Measurements from ENCODE around the gene STARD3. TPM values are rescaled to one million over a fixed set of nuclear protein-coding genes. Genes with fewer than 3 reads are reported as not detected.

STARD3 gene
- total RNA-seq, 6 experiments from 2014 or later, result 44.0 to 52.3 (median 46.3) TPM

DNA sequence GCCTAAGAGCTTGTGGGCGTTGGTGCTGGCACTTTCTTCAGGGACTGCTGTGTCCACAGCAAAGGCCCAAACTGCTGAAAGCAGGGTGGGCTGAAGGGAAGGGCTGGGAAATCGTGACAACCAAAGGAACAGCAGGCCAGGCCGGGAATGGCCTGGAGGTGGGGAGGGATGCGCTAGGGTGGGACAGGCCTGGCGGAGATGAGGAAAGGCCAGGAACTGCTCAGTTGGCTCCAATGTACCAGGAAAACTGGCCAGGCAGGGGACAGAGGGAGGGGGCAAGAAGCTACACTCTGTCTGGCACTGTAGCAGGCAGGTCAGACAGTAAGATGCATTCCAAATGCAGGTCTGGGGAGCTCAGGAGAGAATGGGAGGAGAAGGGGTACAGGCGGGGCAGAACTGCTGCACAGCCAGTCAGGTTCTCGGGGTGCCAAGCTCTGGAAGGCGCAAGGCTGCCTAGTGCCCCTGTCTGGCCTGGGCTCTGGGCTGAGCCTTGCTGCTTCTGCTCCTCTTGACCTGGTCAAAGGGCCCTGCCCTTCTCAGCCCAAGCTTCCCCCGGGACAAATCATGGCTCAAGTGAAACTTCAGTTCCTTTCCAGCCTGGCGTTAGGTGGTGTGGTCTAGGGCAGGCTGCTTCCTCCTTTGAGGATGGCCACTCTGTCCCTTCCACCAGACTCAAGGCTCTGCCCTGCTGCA is 38.6 kb downstream of the STARD3 start:
- Mint-ChIP-seq H3K36me3 (ENCODE audit: low read depth) (no peaks in the 10 kb centered on the region), H3K27ac (no peak overlapping the region), H3K4me1 (ENCODE audit: low read depth) (peaks cover 9% of the 10 kb centered on the region; the same call in 1 of the 2 replicates), H3K9me3 (no peaks in the 10 kb centered on the region), H3K4me3 (no peak overlapping the region), H3K27me3 (ENCODE audit: insufficient read depth) (peaks cover 18% of the 10 kb centered on the region)
- DNase-seq, result no peak
- TF ChIP-seq, protein P1, sequence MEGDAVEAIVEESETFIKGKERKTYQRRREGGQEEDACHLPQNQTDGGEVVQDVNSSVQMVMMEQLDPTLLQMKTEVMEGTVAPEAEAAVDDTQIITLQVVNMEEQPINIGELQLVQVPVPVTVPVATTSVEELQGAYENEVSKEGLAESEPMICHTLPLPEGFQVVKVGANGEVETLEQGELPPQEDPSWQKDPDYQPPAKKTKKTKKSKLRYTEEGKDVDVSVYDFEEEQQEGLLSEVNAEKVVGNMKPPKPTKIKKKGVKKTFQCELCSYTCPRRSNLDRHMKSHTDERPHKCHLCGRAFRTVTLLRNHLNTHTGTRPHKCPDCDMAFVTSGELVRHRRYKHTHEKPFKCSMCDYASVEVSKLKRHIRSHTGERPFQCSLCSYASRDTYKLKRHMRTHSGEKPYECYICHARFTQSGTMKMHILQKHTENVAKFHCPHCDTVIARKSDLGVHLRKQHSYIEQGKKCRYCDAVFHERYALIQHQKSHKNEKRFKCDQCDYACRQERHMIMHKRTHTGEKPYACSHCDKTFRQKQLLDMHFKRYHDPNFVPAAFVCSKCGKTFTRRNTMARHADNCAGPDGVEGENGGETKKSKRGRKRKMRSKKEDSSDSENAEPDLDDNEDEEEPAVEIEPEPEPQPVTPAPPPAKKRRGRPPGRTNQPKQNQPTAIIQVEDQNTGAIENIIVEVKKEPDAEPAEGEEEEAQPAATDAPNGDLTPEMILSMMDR (IDR thresholded peaks at IDR 0.05), result no peak

DNA sequence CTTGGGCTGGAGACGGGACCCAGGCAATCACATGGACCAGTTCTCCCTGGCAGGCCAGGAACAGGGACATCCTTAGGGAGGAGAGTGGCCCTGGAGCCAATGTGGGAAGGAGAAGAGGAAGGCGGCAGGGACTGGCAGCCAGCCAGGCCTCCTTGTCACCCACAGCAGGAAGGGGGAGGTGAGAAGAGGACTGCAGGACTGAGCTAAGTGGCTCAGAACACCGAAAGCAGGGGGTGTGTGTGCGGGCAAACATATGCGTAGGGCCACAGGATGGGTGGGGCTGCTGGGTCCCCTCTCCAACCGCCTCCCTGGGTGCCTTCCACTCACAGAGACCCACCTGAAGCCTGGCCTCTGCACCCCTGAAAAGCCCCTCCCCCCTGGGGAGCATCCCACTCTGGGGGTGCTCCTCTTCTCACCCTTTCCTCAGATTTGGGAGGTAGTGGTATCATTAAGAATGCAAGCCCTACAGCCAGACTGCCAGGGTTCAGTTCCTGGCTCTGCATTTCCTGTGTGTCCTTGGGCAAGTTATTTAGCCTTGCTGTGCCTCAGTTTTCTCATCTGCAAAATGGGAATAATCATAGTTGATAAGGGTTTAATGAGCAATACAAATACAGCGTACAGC is 39.4 kb downstream of the STARD3 start:
- H3K4me1 Mint-ChIP-seq (ENCODE audit: low read depth), result peaks cover 9% of the 10 kb centered on the region; the same call in 1 of the 2 replicates
- H3K36me3 Mint-ChIP-seq (ENCODE audit: low read depth), result no peaks in the 10 kb centered on the region
- H3K4me3 Mint-ChIP-seq, result no peak overlapping the region

DNA sequence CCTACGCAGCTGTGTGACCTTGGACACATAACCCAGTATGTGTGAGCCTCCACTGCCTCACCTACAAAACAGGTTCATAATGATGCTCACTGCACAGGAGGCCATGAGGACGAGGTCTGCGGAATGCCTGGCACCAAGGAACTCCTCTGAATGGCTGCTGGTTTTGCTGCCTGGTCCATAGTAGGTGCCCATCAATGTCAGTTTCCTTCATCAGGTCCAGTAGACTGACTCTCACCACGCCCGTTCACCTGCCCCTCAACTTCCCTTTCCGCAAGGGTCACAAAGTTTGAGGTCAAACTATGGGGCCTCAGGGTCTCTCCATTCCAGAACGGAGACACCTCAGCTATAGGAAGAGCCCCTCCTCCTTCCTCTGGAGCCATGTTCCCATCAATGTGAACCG is 40.1 kb downstream of the STARD3 start:
- Mint-ChIP-seq H3K9me3 (no peaks in the 10 kb centered on the region), H3K4me3 (no peak overlapping the region), H3K27ac (no peak overlapping the region), H3K36me3 (ENCODE audit: low read depth) (no peaks in the 10 kb centered on the region), H3K27me3 (ENCODE audit: insufficient read depth) (peaks cover 9% of the 10 kb centered on the region), H3K4me1 (ENCODE audit: low read depth) (peaks cover 9% of the 10 kb centered on the region; the same call in 1 of the 2 replicates)
- TF ChIP-seq, protein P1 (IDR thresholded peaks at IDR 0.05), result no peak
- no peak for DNase-seq

More for the DNA sequence above, 39.4 kb downstream of the STARD3 start:
- Mint-ChIP-seq H3K9me3 (no peaks in the 10 kb centered on the region), H3K27me3 (ENCODE audit: insufficient read depth) (peaks cover 14% of the 10 kb centered on the region), H3K27ac (no peak overlapping the region)
- TF ChIP-seq, protein P1 (IDR thresholded peaks at IDR 0.05), result no peak
- DNase-seq, result no peak

DNA sequence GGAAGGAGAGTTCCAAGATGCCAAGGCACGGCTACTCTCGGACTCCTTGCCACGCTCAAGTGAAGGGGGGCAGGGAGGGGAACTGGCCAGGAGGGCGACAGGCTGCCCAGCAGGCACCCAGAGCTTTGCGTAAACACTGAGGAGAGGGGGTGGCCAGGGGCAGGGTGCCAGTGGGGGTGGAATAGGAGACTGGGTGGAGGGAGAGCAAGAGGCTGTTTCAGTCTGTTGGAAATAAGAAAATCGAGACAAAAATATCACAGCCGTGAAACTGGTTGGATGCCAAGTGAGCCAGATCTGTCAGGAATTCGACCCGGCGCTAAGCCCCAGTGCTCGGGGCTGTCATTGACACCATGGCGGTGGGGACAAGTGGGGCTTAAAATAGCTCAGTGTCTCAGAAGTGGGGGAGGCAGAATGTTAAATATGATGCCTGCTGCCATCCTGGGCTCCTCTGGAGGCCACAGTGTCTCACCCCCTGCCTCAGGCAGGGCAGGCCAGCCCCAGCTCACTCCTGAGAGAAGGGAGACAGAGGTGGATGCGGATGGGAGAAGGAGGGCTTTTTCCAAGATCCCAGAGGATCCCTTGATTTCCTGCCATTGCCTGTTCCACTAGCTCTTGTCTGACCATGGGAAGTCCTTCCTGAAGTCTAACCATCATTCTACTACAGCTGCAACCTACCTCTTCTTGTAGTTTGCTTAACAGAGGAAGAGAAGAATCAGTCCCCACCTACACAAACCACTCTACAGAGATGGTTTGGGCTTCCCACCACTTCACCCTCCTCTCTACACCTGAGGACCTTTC is 40.8 kb downstream of the STARD3 start:
- H3K27me3 Mint-ChIP-seq (ENCODE audit: insufficient read depth), result peaks cover 4% of the 10 kb centered on the region
- peaks cover 9% of the 10 kb centered on the region; the same call in 1 of the 2 replicates for H3K4me1 Mint-ChIP-seq (ENCODE audit: low read depth)
- no peak for DNase-seq
- no peaks in the 10 kb centered on the region for H3K9me3 Mint-ChIP-seq
- no peak overlapping the region for H3K4me3 Mint-ChIP-seq
- TF ChIP-seq, protein P1 (IDR thresholded peaks at IDR 0.05), result no peak
- no peak overlapping the region for H3K27ac Mint-ChIP-seq
- H3K36me3 Mint-ChIP-seq (ENCODE audit: low read depth), result no peaks in the 10 kb centered on the region

DNA sequence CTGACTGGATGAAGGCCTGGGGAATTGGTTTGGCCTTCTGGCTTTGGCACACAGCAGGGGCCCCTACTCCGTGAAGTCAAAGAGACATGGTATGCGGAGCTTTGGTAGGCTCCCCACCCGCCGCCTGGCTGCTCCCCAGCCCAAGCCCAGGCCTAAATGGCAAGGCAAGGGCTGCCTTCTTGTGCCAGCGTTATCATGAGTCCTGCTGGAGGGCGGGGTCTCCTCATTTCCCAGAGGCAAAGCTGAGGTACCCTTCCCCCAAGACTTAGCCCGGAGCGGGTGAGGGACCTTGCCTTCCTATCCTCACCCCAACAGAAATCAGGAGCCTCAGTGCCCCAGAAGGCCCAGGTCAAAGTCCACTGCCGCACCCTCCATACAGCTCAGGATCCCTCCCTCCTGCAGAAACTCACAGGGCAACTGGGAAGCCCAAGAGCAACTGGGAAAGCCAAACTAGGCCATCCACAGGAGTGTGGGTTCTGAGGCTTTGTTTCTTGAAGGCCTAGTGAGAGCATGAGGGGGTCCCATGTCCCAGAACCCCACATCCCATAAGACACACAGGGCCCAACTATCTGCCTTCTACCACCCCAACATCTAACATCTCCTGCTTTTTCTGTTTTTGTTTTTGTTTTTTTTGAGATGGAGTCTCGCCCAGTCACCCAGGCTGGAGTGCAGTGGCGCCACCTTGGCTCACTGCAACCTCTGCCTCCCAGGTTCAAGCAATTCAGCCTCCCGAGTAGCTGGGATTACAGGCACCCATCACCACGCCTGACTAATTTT is 41.6 kb downstream of the STARD3 start:
- no peak for DNase-seq
- Mint-ChIP-seq H3K4me3 (no peak overlapping the region), H3K36me3 (ENCODE audit: low read depth) (no peaks in the 10 kb centered on the region), H3K4me1 (ENCODE audit: low read depth) (peaks cover 9% of the 10 kb centered on the region; the same call in 1 of the 2 replicates), H3K27me3 (ENCODE audit: insufficient read depth) (no peaks in the 10 kb centered on the region), H3K27ac (no peak overlapping the region), H3K9me3 (no peaks in the 10 kb centered on the region)
- TF ChIP-seq, protein P1 (IDR thresholded peaks at IDR 0.05), result no peak; the same call in 1 of the 2 replicates

Data from HFFc6 (cell line).